Ovary (tissue), 9 donors: ENCODE data around the gene ARHGAP12. TPM values are rescaled to one million over a fixed set of nuclear protein-coding genes. Genes with fewer than 3 reads are reported as not detected.

Experiments used
- DNase-seq, 5 donors: peaks; one replicate each; pipeline ENCODE4 v3.0.0-alpha.2; 2019 to 2020
- H3K27ac ChIP-seq, 2 donors: fragments of 200-600 bp; one replicate each; pipeline versions ENCODE4 v1.5.1 to v1.8.0; 2019 to 2022
- H3K27me3 ChIP-seq: fragments of 200-600 bp; one replicate; pipeline ENCODE4 v1.8.0; 2022
- H3K36me3 ChIP-seq: fragments of 200-600 bp; sonication (generic); one replicate; pipeline ENCODE4 v1.5.1; 2019
- H3K4me1 ChIP-seq: one replicate; pipeline ENCODE4 v1.8.1; 2013; ENCODE audit warnings: mild to moderate bottlenecking, moderate library complexity; ENCODE audit not compliant: insufficient read depth
- H3K4me3 ChIP-seq: fragments of 200-600 bp; sonication (generic); one replicate; pipeline ENCODE4 v1.5.1; 2017
- H3K9me3 ChIP-seq, 2 donors: fragments of 200-600 bp in 1 of 2; sonication (generic) in 1 of 2; one replicate each; pipeline versions ENCODE4 v1.5.1 to v1.8.1; 2013 to 2019; ENCODE audit warnings: mild to moderate bottlenecking in 1 of 2, moderate library complexity in 1 of 2
- CTCF ChIP-seq, 3 donors: fragments of 450-650 bp in 2 of 3; fragments of 200-600 bp in 1 of 3; IDR thresholded peaks; one replicate each; pipeline versions ENCODE4 v1.5.1 to v1.8.0; 2016 to 2022; ENCODE audit warnings: antibody characterized with exemption in 3 of 3, mild to moderate bottlenecking in 1 of 3
- EP300 ChIP-seq: sonication (generic); formaldehyde crosslinking; IDR thresholded peaks from one replicate; pipeline ENCODE4 v1.6.1; 2017; ENCODE audit warnings: antibody characterized with exemption
- POLR2A ChIP-seq: fragments of 450-650 bp; IDR thresholded peaks from one replicate; pipeline ENCODE4 v1.6.1; 2017; ENCODE audit warnings: antibody characterized with exemption, mild to moderate bottlenecking, moderate library complexity
- WGBS, 3 donors: extraction: QIAGEN DNeasy Blood & Tissue Kit in 1 of 3; methylation state at CpG; one replicate each; pipeline versions ENCODE4 v1.1.5 to v1.1.7; 2013 to 2017; 5-methylcytosine and 5-hydroxymethylcytosine counted together
- intact Hi-C, 4 donors: fragments of 100-400 bp; cut with DNase I; formaldehyde crosslinking; loops; one replicate each; pipeline versions ENCODE4 v1.11.0 to v1.15.1; 2022 to 2023
- polyA plus RNA-seq, 2 donors: library from polyadenylated mRNA; stranded (reverse); fragments of 200-250 nt in 1 of 2; fragments of 350-450 nt in 1 of 2; fragmentation: Illumina TruSeq in 1 of 2; extraction: RNeasy Lipid Tissue Mini Kit (QIAGEN cat#74804) in 1 of 2; gene quantifications; one replicate each; pipeline ENCODE4 v1.2.3, GENCODE V29; 2013 to 2014
- total RNA-seq, 7 donors: library from RNA; depleted of rRNA in 2 of 7; stranded (reverse); fragments of >200 nt in 2 of 7; fragmentation: NEBNext Ultra II Directional in 3 of 7; extraction: Animal tissue kit (Norgen Biotek cat#: 25700) in 3 of 7; gene quantifications; one replicate each; pipeline versions ENCODE4 v1.1.0 to v1.2.4, GENCODE V29; 2016 to 2023
- donor health status: DM: no; HTN: no; CAD: no; lungs with moderate emphysema.
- donor health status: DM: no; HTN: no; CAD: no.
- donor health status: Bipolar disorder and iron deficiency.
- donor health status: DM: yes; HTN: yes; CAD: no.
- donor health status: DM: no; HTN: no; CAD: no.
- donor health status: DM: yes; HTN: yes; CAD: no.

ARHGAP12 gene
- total and polyA plus RNA-seq, 9 donors, result 13.9 to 60.6 (median 32.0) TPM

DNA sequence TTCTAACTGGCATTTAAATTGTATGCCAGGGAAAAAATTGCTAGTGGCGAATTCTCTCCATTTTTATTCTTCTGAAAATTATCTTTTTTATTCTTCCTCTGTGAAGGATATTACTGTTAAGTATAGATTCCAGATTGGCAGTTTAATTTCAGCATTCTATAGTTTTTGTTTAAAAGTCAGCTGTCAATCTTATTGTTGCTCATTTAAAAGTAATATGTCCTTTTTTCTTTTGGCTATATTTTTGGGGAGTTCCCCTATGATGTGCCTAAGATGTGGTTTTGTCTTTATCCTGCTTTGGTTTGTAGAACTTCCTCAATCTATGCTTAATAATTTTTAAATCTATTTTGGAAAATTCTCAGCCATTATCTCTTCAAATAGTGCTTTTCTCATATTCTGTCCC is 135.9 kb downstream of the ARHGAP12 start:
- intact Hi-C loops, result no loop called here
- H3K27me3 ChIP-seq, result no peaks in the 10 kb centered on the region
- WGBS, 3 donors, result 91 to 93% (median 92%) methylated on average over 1 of the region's 1 CpG
- H3K4me1 ChIP-seq, result no peaks in the 10 kb centered on the region
- no peak overlapping the region for H3K27ac ChIP-seq
- H3K9me3 ChIP-seq, result no peaks in the 10 kb centered on the region
- H3K4me3 ChIP-seq, result no peak overlapping the region
- DNase-seq, result no peak
- TF ChIP-seq EP300 (no peak), POLR2A (no peak), CTCF (IDR thresholded peaks at IDR 0.05) (no peak)
- no peaks in the 10 kb centered on the region for H3K36me3 ChIP-seq

GRCh38 chr10:31789555-31789954 is 139.1 kb downstream of the ARHGAP12 start:
- Histone ChIP-seq H3K27me3 (no peaks in the 10 kb centered on the region), H3K4me1 (no peaks in the 10 kb centered on the region), H3K9me3 (no peaks in the 10 kb centered on the region), H3K27ac (no peak overlapping the region), H3K4me3 (no peak overlapping the region), H3K36me3 (no peaks in the 10 kb centered on the region)
- 83 to 91% (median 88%) methylated on average over 1 of the region's 1 CpG for WGBS, 3 donors
- intact Hi-C loops, result no loop called here
- no peak for DNase-seq
- no peak for TF ChIP-seq POLR2A
- no peak for TF ChIP-seq EP300
- TF ChIP-seq CTCF (IDR thresholded peaks at IDR 0.05), result no peak

GRCh38 chr10:31782701-31783100 is 145.9 kb downstream of the ARHGAP12 start:
- intact Hi-C loops, result no loop called here
- WGBS, 3 donors, result 59 to 68% (median 61%) methylated on average over 2 of the region's 2 CpGs
- DNase-seq, result no peak

GRCh38 chr10:31780717-31781116 is 147.9 kb downstream of the ARHGAP12 start:
- TF ChIP-seq EP300 (no peak), CTCF (IDR thresholded peaks at IDR 0.05) (no peak), POLR2A (no peak)
- no peaks in the 10 kb centered on the region for H3K9me3 ChIP-seq
- no peaks in the 10 kb centered on the region for H3K4me1 ChIP-seq
- H3K36me3 ChIP-seq, result no peaks in the 10 kb centered on the region
- H3K27ac ChIP-seq, result no peak overlapping the region
- no peak for DNase-seq
- intact Hi-C loops, result no loop called here
- no peaks in the 10 kb centered on the region for H3K27me3 ChIP-seq
- H3K4me3 ChIP-seq, result no peak overlapping the region
- 33 to 57% (median 36%) methylated on average over 2 of the region's 2 CpGs for WGBS, 3 donors

More at GRCh38 chr10:31782701-31783100, 145.9 kb downstream of the ARHGAP12 start:
- no peak overlapping the region for H3K4me3 ChIP-seq
- H3K36me3 ChIP-seq, result no peaks in the 10 kb centered on the region
- no peaks in the 10 kb centered on the region for H3K4me1 ChIP-seq
- H3K27me3 ChIP-seq, result no peaks in the 10 kb centered on the region
- TF ChIP-seq CTCF (IDR thresholded peaks at IDR 0.05) (no peak), EP300 (no peak), POLR2A (no peak)
- no peaks in the 10 kb centered on the region for H3K9me3 ChIP-seq
- H3K27ac ChIP-seq, result no peak overlapping the region

DNA sequence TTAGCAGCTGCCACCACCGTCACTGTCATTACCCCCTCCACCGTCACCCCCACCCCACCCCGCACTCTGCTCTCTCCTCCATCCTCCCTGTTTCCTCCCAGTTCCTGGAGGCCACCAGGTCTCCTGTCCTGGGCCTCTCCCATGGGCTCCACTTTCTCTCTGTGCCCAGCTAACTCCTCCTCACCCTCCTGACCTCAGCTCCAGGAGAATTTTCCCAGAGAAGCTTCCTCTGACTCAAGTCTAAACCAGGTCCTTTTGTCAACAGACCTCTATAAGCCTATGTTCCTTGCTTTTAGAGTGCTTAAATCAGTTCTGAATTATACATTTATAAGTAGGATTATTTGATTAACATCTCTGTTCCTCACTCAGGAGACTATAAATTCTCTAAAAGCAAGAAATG is 150.0 kb downstream of the ARHGAP12 start:
- no peaks in the 10 kb centered on the region for H3K4me1 ChIP-seq
- H3K4me3 ChIP-seq, result no peak overlapping the region
- no peaks in the 10 kb centered on the region for H3K27me3 ChIP-seq
- DNase-seq, result no peak
- H3K9me3 ChIP-seq, result no peaks in the 10 kb centered on the region
- H3K36me3 ChIP-seq, result no peaks in the 10 kb centered on the region
- intact Hi-C loops, result no loop called here
- WGBS, 3 donors, result 91 to 96% (median 91%) methylated on average over 3 of the region's 3 CpGs
- TF ChIP-seq EP300 (no peak), POLR2A (no peak), CTCF (IDR thresholded peaks at IDR 0.05) (no peak)
- no peak overlapping the region for H3K27ac ChIP-seq
